LHCN-M2 (cell line): Measurements from ENCODE around the gene ISCA2. TPM values are rescaled to one million over a fixed set of nuclear protein-coding genes. Genes with fewer than 3 reads are reported as not detected.

Experiments used
- DNase-seq: peaks from one replicate; pipeline ENCODE4 v3.0.0-alpha.2; 2012; ENCODE audit warnings: low read depth
- polyA plus RNA-seq: library from polyadenylated mRNA; unstranded; fragments of >200 nt; gene quantifications from one replicate; pipeline ENCODE4 v1.2.1, GENCODE V29; 2012; ENCODE audit warnings: missing spikeins
- total RNA-seq: library from RNA; depleted of rRNA; stranded (reverse); fragments of >200 nt; gene quantifications from 2 replicates; pipeline ENCODE4 v1.2.3, GENCODE V29; 2014; rRNA removed

The ISCA2 gene, protein sequence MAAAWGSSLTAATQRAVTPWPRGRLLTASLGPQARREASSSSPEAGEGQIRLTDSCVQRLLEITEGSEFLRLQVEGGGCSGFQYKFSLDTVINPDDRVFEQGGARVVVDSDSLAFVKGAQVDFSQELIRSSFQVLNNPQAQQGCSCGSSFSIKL
- total RNA-seq: 11.7 and 19.5 TPM in 2 replicates
- polyA plus RNA-seq: 26.1 TPM

DNA sequence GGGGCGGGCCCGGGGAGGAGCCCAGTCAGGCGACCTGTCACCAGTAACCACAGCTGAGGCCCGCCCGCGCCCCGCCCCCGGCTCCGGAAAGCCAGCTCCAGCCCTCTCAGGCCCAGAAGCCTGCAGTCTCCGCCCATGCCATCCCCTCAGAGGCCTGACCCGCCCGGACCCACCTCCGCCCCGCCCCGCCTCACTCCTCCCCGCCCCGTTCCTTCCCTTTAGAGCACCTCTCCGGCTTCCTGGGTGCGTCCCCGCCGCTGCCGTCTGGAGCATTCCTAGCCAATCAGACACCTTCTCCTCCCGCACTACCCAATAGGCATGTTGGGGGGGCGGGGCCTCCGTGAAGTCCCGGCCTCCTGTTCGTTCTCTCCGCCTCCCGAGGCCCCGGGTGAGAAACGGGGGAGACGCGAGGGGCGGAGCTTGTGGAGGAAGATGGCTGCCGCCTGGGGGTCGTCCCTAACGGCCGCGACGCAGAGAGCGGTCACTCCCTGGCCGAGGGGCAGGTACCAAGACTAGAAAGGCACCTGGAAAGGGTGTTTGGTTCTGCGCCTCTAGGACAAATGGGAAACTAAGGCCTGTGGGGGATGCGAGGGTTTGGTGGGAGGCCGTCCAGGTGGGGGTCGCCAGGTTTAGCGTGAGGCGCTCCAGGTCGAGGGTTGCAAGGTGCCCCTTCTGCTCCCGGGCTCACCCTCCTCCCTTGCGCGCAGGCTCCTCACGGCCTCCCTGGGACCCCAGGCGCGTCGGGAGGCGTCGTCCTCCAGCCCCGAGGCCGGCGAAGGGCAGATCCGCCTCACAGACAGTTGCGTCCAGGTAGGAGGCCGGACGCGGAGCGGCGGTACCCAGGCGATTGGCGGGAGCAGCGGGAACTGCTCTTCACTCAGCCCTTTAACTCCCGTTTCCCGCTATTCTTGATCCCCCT lies at the start of gene ISCA2:
TSS of gene ISCA2 (plus strand) at position 423 of the 919 bp plus-strand sequence. CDS start at position 433, 10 bp downstream.
- peak; percentile 99 for DNase-seq

DNA sequence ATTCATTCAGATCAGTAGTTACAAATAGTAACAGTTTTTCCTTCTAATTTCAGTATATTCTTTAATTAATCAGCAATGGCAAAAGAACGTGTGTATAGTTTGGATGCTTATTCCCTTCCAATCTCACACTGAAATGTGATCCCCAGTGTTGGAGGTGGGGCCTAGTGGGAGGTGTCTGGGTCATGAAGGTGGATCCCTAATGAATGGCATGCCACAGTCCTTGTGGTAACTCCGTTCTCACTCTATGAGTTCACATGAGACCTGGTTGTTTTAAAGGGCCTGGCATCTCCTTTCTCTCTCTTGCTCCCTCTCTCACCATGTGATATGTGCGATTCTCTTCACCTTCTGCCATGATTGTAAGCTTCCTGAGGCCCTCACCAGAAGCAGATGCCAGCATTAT lies 48.7 kb upstream of the ISCA2 start:
- no peak for DNase-seq

DNA sequence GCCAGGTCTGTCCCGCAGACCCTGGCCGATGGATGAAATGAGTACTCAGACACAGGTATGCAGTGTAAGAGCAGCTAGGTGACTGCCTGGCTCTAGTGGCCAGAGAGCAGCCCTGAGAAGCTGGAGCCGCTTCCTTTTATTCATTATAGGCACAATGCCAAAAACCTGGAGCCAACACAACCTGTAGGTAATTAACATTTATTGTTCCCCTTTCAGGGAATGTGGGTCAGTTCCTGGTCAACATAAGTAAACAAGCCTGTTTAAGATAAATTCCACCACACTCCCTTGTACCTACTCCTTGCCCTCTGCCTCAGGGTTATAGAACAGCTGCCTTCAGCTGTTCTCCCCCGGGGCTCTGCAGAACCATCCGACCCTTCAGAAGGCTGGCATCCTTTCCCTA lies 39.2 kb upstream of the ISCA2 start:
- DNase-seq: peak; percentile 45

DNA sequence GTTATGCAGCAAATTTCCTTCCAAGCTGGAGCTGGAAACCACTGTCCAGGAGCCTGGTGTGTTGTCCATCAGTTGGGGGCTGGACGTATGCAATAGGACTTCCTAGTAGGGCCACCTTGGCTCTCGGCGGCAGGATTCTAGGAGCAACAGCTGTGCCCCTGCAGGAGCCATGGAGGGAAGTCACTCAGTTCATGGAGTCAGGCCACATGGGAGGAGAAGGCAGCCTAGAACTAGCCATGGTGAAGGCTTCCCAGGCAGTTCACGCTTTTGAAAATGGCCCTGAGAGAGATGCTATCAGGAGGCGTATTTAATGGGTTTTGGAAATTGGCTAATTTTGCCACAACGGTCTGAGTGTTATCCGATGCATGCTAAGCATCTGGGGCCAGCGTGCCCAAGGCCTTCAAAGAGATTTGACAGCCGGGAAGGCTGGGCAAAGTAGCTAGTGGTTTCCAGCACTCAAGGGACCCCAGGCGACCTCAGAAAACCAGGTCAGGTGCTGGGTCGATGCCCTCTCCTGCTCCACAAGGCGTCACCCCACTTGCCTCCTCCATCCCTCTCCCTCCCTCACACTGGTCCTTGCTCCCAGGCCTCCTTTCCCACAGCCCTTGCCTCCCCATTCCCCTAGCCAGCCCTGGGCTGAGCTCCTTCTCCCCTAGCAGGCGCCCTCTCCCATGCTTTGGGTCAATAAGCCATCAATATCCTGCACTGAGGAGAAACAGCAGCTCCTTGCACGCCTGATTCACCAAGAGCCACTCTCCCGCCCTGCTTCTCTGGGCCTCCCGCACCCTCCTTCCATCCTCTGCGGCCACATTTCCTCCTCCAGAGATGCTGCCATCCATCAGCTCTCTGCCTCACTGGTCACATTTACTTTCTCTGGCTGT lies 36.6 kb upstream of the ISCA2 start:
- DNase-seq: no peak

DNA sequence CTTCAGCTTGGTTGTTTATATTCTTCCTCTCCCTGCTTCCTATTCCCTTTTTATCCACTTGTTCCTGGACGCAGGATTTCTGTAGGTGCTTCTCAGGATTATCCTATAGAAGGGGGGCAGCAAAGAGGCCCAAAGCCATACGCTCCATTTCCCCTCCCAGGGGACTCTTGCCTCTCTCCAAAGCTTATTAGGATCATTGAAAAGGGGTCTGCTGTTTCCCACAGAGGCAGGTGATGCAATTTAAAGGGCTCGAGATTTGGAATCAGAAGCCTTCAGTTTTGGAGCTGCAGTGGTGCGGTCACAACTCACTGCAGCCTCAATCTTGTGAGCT lies 36.0 kb upstream of the ISCA2 start:
- DNase-seq: no peak

DNA sequence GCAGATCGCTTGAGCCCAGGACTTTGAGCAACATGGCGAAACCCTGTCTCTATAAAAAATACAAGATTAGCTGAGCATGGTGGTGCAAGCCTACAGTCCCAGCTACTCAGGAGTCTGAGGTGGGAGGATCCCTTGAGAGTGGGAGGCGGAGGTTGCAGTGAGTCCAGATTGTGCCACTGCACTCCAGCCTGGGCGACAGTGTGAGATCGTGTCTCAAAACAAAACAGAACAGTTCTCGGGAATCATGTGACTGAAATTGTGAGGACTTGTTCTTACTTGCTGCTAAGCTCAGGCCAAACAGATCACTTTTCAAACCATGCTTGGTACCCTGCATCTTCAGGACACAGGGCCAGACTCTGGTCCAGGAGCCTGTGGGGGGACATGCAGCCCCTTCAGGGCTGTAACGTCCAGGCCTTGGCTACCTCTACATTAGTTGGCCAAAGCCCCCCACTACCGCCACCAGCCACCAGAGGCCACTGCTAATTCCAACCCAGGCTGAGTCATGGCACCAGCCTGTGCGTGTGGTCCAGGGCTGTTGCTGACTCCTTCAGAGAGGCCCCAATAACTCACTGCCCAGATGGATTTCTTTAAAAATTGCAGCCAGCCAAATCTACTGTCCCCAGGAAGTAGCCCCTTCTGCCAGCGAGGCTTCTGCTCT lies 34.1 kb upstream of the ISCA2 start:
- DNase-seq: peak; percentile 71

DNA sequence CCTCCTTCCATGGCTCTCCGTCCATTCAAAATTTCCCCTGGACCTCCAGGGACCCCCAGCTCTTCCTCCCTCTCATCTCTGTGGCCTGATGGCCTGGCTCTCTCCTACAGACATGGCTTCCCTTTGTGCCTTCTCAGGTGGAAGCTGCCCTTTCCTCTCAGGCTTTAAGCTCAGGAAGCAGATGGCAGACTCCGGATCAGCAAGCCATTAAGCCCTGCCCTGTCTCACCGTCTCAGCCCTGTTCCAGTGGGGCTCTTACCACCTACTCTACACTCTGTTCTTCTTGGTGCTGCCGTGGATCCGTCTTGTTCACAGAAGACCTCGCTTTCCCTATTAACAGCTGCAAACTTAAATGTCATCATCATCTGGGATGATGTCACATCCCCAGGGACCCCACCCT lies 33.6 kb upstream of the ISCA2 start:
- DNase-seq: no peak

DNA sequence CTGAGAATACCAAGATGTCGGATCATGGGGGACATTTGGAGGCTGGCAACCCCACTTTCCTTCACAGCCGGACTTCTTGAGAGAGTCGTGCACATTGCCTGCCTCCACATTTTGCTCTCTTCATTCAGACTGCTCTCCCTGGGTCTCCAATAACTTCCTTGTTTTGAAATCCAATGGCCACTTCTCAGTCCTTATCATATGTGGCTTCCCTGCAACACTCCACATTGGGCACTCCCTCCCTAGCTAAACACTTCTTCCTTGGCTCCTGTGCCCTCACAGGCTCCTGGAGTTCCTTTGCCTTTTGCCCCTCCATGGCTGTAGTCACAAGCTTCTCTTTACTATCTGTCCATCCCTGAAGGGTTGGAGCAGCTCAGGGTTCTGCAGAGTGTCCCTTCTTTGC lies 30.6 kb upstream of the ISCA2 start:
- no peak for DNase-seq

DNA sequence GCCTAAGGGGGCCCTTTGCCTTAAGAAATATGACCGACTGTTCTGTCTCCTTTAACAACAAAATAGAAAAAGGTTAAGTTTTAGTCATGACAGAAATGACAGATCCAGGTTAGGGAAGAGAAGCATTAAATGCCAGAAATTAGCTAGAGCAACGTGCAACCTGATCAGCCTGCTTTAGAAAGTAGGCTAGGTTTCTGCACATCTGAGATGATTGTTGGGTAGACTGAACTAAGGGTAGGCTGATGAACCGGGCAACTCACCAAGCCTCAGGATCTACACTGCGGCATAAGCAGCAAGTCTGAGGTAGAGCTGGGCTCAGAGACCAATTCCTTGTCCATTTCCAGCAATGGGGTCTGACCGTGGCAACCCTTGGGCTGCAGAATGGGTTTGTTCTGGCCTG lies 29.9 kb upstream of the ISCA2 start:
- no peak for DNase-seq

DNA sequence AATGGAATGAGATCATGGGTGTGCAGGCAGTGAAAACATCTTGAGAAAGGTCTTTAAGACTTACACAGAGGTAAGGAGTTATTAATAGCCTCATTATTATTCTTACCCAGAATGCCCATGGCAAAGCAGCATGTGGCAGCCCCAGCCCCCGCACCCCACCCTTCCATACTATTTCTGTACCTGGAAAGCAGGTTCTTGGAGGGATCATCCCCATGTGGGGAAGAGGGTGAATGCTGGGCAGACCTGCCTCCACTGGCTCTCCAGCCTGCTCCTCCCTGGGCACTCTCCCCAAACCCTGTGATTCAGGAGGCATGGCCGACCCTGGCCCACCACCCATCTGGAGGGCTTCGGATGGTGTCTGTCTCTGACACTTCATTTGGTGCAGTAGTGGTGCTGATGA lies 28.8 kb upstream of the ISCA2 start:
- no peak for DNase-seq

DNA sequence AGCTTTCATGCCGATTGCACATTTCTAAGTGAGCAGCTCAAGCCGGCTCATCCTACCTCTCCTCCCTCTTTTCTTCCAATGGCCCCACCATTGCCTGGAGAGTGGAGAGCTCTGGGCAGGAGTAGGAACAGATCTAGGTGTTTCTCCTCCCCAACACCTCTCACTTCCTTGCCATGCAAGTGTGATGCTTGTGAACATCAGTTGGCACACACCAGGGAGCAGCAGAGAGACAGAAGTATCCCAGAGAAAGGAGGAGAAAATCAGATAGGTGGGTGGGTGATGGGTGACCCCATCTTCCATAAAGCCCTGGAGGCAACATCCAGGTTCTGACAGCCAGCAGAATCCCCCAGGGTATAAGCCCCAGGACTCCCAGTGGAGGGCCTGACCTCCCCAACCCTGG lies 28.2 kb upstream of the ISCA2 start:
- DNase-seq: no peak

DNA sequence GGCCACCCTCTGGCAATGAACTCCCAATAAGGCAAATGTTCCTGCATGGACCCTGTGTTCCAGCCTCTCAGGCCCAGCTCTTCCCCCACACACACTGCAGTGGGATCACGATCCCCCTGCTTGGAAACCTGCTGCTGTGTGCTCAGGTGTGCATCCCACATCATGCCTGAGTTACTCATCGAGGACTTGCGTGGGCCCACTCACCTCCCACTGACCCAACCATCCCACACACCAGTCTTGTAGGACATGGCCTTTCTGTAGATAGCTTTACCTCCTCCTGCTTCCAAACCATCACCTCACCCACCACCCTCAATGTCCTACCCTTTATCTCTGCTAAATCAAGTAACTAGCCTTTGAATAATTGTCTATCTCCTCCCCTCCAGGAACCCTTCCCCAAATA lies 25.1 kb upstream of the ISCA2 start:
- no peak for DNase-seq

DNA sequence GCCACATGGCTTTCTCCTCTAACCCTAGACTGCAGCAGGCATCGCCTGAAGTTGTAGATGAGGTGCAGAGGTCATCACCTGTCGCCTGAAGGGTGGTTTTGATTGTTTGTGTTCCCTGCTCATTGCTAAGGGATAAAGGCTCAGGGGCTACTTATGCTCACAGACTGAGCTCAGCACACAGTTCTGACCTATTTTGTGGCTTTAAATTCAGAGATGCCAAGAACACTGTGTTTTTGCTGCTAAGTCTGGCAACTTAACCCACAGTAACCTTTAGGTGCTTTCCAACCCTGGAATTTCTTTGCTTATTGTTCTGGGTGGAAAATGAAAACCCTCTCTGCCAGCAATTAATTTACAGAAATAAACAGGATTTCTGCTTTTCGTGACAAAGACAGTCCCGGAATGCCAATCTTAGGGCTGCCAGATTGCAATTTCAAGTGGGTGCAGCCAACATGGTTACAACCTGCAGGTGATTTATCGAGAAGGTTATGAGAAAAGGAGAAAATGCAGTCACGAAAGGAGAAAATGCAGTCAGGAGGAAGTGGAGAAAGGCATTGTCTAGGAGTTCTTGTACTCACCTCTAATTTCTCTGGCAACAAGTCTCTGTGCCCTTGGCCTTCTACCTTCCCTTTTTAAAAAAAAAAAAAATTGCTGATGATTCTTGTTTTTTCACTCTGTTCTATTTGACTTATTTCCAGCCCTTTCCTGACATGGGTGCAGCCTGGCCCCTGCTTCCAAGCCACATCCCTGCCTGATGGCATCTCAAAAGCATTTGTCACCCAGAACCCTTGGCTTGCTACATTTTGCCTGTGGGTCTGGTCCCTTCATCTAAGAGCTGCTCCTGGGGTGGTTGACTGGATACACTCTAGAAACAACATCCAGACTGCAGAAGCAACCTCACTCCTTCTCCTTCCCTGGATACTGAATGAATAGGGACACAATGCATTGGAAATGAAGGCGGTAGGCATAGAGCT lies 23.7 kb upstream of the ISCA2 start:
- DNase-seq: no peak

DNA sequence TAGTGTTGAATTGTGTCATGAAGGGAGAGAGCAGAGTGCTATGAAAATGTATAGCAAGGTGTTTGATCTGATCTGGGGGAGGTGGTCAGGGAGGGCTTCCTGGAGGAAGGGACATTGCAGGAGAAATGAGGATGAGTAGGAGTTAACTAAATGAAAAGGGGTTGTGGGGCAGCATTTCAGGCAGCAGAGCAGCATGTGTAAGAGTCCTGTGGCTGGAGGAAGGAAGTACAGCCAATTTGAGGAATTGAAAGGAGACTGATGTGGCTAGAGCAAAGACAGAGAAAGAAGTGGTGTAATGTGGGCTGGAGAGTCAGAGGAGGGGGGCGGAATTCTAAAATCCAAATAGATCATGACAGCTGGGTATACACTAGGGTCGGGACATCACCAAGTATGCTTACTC lies 21.0 kb upstream of the ISCA2 start:
- DNase-seq: no peak

DNA sequence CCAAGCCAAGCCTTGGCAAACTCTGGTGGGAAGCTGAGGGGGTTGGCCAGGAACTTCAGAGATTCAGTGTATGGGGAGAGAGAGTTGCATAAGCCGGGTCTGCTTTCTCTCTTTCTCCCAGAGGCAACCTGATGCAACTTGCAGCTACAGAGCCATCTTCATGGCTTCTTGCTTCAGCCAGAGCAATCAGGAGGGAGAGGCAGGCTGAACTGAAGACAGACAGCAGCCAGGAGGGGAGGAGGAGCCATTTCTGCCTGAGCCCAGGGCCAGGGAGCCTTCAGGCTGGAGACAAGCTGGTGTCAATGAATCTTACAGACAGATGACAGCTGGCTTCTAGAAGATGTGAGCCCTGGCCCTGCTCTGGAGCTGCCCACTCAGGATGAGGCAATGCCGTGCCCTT lies 19.2 kb upstream of the ISCA2 start:
- peak; percentile 46 for DNase-seq

DNA sequence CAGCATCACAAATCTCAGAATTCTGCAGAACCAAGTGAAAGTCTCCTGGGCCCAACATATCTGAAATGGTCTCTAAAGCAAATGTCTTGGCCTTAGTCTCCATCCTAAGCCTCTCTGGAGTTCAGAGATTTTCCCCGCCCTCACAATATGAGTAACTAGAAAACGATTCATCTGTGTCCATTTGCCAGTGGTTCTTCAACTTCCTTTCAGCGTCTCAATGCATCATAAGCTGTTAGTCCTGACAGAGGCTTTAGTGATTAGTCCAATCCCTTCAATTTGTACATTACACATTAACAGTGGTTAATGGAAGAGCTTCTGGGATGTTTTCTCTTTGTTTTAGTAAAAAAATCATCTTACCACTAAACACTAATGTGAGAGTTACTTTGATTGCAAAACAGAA lies 17.9 kb upstream of the ISCA2 start:
- DNase-seq: peak; percentile 75

DNA sequence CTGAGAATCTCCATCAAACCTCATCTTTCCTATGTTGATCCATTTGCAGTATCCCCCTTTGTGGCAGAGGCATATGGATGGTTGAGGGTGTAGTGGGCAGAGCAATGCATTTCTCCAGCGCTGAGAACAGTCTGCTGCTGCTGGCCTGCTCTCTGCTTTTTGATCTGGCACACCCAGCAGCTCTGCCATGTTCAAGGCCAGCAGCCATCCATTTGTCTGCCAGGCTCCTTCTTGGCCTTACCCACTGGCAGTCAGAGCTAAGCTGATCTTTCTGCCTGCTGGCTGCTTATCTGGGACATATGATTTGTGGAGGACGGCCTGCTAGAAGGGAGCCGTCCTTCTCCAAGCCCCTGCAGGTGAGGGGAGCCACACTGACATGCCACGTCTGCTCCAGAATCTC lies 17.5 kb upstream of the ISCA2 start:
- no peak for DNase-seq

DNA sequence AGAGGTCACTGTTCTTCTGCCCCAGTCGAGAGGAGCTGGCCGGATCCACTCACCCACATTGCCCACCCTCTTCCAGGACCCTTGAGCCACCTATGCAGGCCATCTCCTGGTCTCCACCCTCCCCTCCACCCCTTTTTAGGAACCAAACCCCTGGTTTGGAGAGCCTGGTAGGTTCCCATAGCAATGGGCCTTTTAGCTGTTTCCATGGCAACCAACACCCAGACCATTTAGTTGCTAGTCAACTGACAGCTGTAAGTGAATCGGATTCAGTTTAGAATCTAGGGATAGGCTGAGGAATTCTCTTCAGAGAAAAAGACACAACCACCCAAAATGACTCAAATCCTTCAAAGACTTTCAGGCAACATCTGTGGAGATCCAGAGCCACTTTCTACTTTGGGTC lies 17.0 kb upstream of the ISCA2 start:
- DNase-seq: peak; percentile 42

DNA sequence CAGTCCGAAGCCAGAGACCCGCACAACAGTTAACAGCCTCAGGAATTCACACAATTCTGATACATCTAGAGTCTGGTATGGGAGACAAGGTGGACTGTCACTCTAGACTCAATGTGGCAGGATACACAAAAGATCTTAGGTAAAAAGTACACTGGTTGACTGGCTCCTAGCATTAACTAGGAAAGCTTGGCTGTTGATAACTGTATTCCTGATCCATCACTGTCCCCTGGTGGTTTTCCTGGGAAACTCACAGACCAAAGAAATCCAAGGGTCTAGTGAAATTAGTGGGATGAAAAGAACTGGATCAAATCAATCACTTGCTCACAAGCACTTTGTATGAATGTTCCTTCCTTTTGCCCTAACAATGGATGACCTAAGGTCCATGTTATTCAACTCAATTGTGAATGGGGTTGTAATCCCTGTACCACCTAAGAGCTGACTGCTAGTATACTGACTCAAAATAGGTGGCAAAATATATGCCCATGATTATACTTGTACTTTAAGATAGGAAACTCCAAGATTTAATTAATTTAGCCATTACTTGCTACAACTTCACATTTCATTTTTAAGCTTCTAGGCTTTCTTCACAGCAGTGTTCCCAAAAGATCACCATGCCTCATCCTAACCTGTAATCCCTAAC lies 14.4 kb upstream of the ISCA2 start:
- peak; percentile 24 for DNase-seq

DNA sequence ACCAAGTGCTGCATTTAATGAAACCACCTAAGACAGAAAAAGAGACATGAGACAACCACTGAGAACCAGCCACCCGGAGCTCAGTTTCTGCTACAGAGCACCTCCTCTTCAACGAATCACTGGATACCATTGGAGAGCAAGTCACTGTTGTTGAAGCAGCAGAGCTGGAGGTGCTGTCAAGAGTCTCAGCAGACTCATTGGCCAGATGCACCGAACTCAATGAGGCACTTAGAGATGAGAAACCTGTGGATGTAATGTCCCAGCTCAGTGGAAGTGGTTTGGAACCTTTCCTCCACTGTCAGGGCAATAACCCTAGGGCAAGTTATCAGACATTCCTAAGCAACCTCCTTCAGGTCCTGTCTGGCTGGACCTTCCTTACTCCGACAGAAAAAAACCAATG lies 13.5 kb upstream of the ISCA2 start:
- no peak for DNase-seq
